Panc1 (cell line): ENCODE data around the gene MRLN. TPM values are rescaled to one million over a fixed set of nuclear protein-coding genes. Genes with fewer than 3 reads are reported as not detected.

Experiments used
- ATAC-seq: fragments of 200-7000 bp; cut with Tn5 transposase; 2 replicates; pipeline ENCODE4 v1.9.1; 2020; ENCODE audit warnings: mild to moderate bottlenecking, moderate library complexity
- BruUV-seq: library from RNA; stranded (reverse); fragments of 400-500 nt; replicated peaks from 2 replicates; lab custom pipeline; 2021; lab: Mats Ljungman, UMichigan
- CTCF ChIA-PET: fragments of 300-600 bp; sonication (Branson Sonifier 250); formaldehyde crosslinking; loops from one replicate; lab custom pipeline; 2022; ENCODE audit warnings: antibody characterized with exemption; lab: Charles Lee
- POLR2A ChIA-PET: fragments of 300-600 bp; sonication (Branson Sonifier 250); formaldehyde crosslinking; loops from one replicate; lab custom pipeline; 2022; ENCODE audit warnings: antibody characterized with exemption; lab: Charles Lee
- DNase-seq: peaks from one replicate; pipeline ENCODE4 v3.0.0-alpha.2; 2010; ENCODE audit warnings: low read depth, low spot score
- H3K27ac ChIP-seq: 2 replicates; pipeline ENCODE4 v1.5.1; 2011; ENCODE audit warnings: mild to moderate bottlenecking, low read length, inconsistent platforms
- H3K27me3 ChIP-seq: fragments of 200-500 bp; sonication (Bioruptor generic); 2 replicates; pipeline ENCODE4 v1.6.0; 2014; ENCODE audit warnings: low read length, inconsistent platforms; ENCODE audit not compliant: control insufficient read depth, insufficient read depth
- H3K36me3 ChIP-seq: fragments of 200-500 bp; sonication (Bioruptor generic); 2 replicates; pipeline ENCODE4 v1.5.1; 2014; ENCODE audit warnings: inconsistent platforms, mild to moderate bottlenecking, low read length, moderate library complexity; ENCODE audit not compliant: control insufficient read depth, insufficient read depth
- H3K4me1 ChIP-seq: 2 replicates; pipeline ENCODE4 v1.5.1; 2011; ENCODE audit warnings: inconsistent platforms, mild to moderate bottlenecking, low read length, moderate library complexity; ENCODE audit not compliant: control insufficient read depth, insufficient read depth
- H3K4me3 ChIP-seq, 2 experiments: 2 replicates each; pipeline ENCODE4 v1.5.1; 2011 to 2012; ENCODE audit warnings: low read depth in 2 of 2, low read length in 2 of 2, mild to moderate bottlenecking in 2 of 2, inconsistent platforms in 1 of 2, moderate library complexity in 1 of 2
- H3K9me3 ChIP-seq: fragments of 200-500 bp; sonication (Bioruptor generic); 2 replicates; pipeline ENCODE4 v1.5.1; 2014; ENCODE audit warnings: low read depth, mild to moderate bottlenecking, inconsistent platforms, low read length, moderate library complexity; ENCODE audit not compliant: control insufficient read depth, insufficient read depth
- CTCF ChIP-seq: fragments of 450-650 bp; IDR thresholded peaks from 2 replicates; pipeline ENCODE4 v1.5.1; 2017; ENCODE audit warnings: mild to moderate bottlenecking
- POLR2AphosphoS5 ChIP-seq: IDR thresholded peaks from 2 replicates; pipeline ENCODE4 v1.6.1; 2012; ENCODE audit warnings: mild to moderate bottlenecking, low read depth, low read length, moderate library complexity
- REST ChIP-seq, 2 experiments: IDR thresholded peaks; 2 replicates each; pipeline ENCODE4 v1.6.1; 2011 to 2012; ENCODE audit warnings: low read depth in 2 of 2, control low read depth in 1 of 2, low read length in 1 of 2, mild to moderate bottlenecking in 1 of 2, moderate library complexity in 1 of 2; ENCODE audit not compliant: insufficient read depth in 1 of 2
- SIN3A ChIP-seq: IDR thresholded peaks from 2 replicates; pipeline ENCODE4 v1.6.1; 2012; ENCODE audit warnings: low read depth, mild to moderate bottlenecking, low read length, moderate library complexity, borderline replicate concordance; ENCODE audit not compliant: insufficient read depth
- TCF7L2 ChIP-seq: IDR thresholded peaks from 2 replicates; pipeline ENCODE4 v1.6.1; 2011; ENCODE audit warnings: mild to moderate bottlenecking, low read depth, low read length, inconsistent platforms
- in situ Hi-C: cut with HindIII; loops from 2 replicates; pipeline ENCODE4 v1.10.0; 2016; ENCODE audit warnings: low sequenced_read_pairs, low pct_unique_long_range_greater_than_20kb
- intact Hi-C: fragments of 100-400 bp; cut with micrococcal nuclease; formaldehyde crosslinking; loops from one replicate; pipeline ENCODE4 v1.10.0; 2022; ENCODE audit not compliant: unreplicated experiment
- total RNA-seq: library from RNA; stranded (reverse); gene quantifications from one replicate; pipeline ENCODE4 v1.2.1, GENCODE V29; 2021; ENCODE audit not compliant: unreplicated experiment

MRLN gene
- total RNA-seq, 1 experiment from 2014 or later = not detected

GRCh38 chr10:59724098-59724938 lies 28.9 kb downstream of the MRLN start:
- Histone ChIP-seq H3K4me1 (no peaks in the 10 kb centered on the region), H3K4me3 (no peak overlapping the region), H3K36me3 (no peaks in the 10 kb centered on the region), H3K9me3 (no peaks in the 10 kb centered on the region), H3K27me3 (no peaks in the 10 kb centered on the region), H3K27ac (no peak overlapping the region)
- intact Hi-C loops (no loop called here), in situ Hi-C loops (no loop called here)
- DNase-seq (no peak), ATAC-seq (no peak)
- no TSS peak for BruUV-seq
- no peak for TF ChIP-seq REST (IDR thresholded peaks at IDR 0.05; ENCODE audit: insufficient read depth in 1 of 2, low read depth in 2 of 2, low read length in 1 of 2)
- TF ChIP-seq TCF7L2 = no peak
- TF ChIP-seq POLR2AphosphoS5 = no peak
- no peak for TF ChIP-seq SIN3A
- no peak for TF ChIP-seq CTCF
- ChIA-PET POLR2A (no interaction called here), CTCF (no interaction called here)

- in situ Hi-C loops = no loop called here
These were observed 32.9 kb downstream of the MRLN start for GRCh38 chr10:59720377-59720776.

More at GRCh38 chr10:59720377-59720776, 32.9 kb downstream of the MRLN start:
- Histone ChIP-seq H3K27ac (no peak overlapping the region), H3K27me3 (no peaks in the 10 kb centered on the region), H3K36me3 (no peaks in the 10 kb centered on the region), H3K9me3 (no peaks in the 10 kb centered on the region), H3K4me1 (no peaks in the 10 kb centered on the region), H3K4me3 (no peak overlapping the region)
- ChIA-PET CTCF (interaction anchor here (0.6 kb wide), 1 partner anchor 186 kb away, joined by 5 read pairs; no protein-coding TSS in a partner anchor), POLR2A (no interaction called here)
- ATAC-seq = no peak
- DNase-seq = no peak
- TF ChIP-seq TCF7L2 (no peak), POLR2AphosphoS5 (no peak), REST (IDR thresholded peaks at IDR 0.05; ENCODE audit: insufficient read depth in 1 of 2, low read depth in 2 of 2, low read length in 1 of 2) (no peak), SIN3A (no peak), CTCF (no peak)
- BruUV-seq = no TSS peak
- intact Hi-C loops = no loop called here
